Measurements from ENCODE around the gene CDCA7L.
A peak's percentile ranks its signal among the peaks of the same experiment; 100 is the strongest.

CDCA7L gene, protein sequence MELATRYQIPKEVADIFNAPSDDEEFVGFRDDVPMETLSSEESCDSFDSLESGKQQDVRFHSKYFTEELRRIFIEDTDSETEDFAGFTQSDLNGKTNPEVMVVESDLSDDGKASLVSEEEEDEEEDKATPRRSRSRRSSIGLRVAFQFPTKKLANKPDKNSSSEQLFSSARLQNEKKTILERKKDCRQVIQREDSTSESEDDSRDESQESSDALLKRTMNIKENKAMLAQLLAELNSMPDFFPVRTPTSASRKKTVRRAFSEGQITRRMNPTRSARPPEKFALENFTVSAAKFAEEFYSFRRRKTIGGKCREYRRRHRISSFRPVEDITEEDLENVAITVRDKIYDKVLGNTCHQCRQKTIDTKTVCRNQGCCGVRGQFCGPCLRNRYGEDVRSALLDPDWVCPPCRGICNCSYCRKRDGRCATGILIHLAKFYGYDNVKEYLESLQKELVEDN

DNA sequence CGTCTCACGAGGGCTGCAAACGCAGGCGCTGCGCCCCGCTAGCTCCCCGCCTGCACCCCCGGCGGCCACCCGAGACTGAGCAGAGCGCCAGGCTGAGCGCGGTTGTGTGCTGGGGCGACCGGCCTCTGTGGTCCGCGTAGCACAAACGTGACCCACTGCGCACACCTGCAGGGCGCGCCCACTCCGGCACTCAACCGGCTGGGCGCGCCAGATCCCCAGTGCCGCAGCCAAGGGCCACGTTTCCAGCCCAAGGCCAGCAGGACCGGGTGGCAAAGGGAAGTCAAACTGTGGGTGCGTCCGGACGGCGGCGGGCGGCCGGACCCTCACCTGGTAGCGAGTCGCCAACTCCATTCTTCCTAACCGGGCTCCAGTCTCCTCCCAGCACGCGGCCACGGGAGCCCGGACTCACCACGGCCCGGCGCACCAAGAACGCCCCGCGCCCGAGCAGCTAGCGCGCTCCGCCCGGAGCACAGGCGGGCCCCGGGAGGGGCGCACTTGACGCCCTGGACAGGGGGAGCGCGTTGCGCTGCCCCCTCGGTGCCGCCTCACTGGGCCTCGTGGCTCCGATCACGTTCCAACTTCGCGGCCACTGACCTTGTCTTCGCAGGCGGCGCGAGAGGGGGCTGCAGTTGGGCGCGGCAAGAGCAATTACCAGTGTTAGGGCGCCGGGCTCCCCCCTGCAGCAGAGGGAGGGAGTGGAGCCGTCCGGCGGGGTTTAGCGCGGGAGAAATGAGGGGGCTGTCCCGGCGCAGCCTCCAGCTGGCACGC lies at the start of gene CDCA7L:
CDCA7L (minus strand) TSS at position 446 of the 768 bp plus-strand sequence; CDS start at position 351, 95 bp downstream.
- peak; percentile 29 for DNase-seq

DNA sequence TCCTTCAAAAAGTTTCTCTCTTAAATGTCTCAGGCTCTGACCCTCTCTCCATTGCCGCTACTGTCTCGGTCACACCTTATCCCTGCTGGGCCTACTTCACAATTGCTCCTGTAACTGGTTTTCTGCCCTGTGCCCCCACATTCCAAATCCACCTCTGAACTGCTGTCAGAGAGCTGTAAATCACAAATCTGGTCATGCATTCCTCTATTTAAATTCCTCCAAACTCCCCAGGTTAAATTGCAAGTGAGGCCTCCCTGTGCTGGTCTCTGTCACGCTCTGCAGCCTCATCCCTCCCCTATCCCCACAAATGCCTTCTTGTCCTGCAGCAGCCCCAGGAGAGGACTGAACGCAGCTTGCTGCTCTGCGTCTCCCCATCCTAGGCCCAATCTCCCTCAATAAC lies 40.4 kb upstream of the CDCA7L start:
- DNase-seq, result no peak

DNA sequence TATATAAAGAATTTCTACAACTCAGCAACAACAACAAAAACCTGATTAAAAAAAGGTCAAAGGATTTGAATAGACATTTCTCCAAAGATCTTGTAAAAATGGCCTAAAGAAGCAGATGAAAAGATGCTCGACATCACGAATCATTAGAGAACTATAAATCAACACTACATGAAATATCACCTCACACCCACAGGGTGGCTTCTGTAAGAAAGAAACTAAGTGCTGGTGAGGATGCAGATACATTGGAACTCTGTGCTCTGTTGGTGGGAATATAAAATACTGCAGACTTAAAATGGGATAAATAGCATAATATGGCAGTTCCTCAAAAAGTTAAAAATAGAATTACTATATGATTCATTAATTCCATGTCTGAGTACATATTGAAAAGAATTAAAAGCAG lies 38.3 kb upstream of the CDCA7L start:
- DNase-seq, result no peak

DNA sequence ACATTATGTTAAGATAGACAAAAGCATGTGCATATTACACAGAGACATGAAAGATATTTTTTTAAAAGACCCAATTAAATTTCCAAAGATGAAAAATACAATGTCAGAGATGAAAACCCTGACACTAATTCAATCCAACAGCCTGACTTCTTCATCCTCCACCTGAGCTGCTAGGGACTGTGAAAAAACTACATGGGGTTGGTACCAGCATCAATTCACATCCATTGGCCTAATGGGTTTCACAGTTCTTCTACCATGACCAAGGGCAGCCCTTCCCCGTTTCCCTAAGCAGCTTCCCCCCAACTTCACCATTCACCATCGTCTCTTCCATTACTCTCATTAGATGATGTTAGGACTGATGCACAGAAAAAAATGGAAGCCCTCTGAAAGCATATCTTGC lies 37.4 kb upstream of the CDCA7L start:
- DNase-seq, result no peak

DNA sequence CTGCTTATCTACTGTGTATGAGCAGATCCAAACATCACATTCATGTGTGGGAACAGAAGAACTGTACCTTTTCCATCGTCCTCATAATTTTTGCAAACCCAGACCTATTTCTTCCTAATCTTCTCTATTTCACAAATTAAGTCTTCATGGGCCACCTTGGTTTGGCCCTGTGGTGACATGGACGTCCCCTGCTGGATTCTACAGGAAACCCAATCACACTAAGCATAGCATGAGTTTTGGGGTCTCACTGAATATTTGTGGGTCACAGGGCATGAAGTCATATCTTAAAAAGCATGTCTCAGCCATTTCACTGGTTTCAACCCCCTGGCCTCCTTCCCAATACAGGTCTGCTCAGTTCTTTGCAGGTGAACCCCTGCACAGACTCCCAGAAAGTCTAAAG lies 35.8 kb upstream of the CDCA7L start:
- DNase-seq, result no peak

DNA sequence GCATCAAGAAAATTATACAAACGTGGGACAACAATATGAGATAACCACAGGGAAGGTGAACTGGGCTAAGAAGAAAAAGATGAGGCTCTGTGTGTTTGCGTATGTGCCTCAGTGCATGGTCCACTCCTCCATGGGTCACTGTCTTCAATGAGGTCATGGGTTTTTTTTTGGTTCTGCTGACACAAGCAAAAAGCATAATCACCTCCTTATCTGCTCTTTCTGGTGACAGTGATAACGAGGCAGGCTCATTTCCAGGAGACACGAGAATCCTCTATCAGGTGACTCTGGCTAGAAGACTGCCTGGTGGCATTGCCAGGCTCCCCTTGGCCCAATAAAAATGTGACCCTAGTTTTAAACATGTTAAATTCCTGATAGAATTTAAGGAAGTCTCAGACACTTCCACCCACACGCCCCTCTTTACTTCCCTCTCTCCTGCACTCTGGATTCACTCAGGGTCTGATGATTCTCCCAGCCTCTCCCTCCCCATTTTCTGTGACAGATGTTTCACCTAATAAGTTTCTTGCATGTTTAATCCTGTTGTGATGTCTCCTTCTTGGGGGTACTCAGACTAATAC lies 35.3 kb upstream of the CDCA7L start:
- DNase-seq, result no peak

DNA sequence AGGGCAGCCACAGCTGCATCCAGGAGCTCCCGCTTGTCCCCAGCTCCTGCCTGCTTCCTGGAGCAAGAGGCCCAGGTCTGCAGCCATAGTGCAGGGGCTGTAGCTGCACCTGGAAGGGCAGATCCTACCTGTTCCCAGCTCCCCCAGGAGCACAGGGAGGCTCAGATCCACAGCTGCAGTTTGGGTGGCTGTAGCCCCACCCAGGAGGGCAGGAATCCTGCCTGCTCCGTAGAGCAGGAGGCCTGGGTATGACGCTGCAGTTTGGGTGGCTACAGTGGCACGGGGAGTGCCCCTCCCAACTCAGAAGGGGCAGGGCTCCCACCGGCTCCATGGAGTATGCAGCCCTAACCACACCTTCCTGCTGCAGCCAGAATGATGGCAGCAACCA lies 26.7 kb upstream of the CDCA7L start:
- no peak for DNase-seq

DNA sequence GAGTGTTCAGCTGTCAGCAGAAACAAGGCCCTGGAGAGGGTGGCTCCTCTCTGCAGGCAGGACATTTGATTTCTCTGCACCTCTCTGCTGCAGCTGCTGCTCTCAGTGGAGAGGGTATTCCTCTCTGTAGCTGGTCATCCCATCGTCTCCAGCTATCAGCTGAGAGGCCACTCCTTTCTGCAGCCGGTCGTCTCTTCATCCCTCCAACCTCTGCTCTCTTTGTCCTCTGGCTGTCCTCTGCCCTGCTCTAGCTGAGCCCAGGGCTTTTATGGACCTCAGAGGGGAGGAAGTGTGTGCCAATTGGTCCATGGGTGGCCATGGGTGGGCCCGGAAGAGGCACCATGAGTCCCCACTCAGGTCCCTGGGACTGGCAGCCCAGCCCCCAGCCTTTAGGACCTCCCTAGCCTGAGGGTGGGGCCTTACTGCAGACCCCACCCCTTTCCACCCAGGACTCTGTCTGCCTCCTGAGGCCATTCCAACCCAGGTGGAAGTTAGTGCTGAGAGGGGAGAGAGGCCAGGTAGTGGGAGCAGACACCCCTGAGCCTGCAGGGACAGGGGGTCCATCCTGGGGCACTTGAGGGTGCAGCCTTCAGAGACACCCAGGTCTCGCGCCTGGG lies 26.2 kb upstream of the CDCA7L start:
- no peak for DNase-seq

DNA sequence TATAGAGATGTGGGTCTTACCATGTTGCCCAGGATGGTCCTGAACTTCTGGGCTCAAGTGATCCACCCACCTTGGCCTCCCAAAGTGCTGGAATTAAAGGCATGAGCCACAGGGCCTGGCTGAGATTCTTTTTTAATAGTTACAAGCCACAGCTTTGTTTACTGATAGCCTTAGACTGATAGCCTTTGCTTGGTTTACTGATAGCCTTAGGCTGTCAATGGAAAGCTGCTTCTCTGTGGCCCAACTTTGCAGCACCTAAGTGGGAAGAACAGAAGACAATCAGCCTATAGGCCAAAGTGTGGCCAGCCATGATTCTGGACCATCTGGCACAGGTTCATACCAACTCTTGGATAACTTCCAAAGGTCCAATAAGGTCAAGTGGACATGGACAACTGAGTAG lies 24.1 kb upstream of the CDCA7L start:
- DNase-seq, result no peak

DNA sequence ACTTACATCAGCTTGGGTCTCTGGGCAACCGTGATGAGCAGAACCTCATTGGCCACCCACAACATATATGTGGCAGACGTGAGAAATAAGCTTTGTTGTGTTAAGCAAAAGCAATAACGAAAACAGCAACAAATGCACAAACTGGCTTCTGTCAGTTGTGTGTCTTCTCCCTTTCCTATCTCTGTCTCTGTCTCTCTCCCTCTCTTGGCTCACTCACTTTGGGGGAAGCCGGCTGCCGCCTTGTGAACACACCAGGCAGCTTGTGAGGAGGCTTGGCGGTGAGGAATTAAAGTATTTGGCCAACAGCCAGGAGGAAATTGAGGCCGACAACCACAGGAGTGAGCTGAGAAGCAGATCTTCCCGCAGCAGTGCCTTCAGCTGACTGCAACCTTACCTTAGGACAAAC lies 21.9 kb upstream of the CDCA7L start:
- DNase-seq, result no peak

DNA sequence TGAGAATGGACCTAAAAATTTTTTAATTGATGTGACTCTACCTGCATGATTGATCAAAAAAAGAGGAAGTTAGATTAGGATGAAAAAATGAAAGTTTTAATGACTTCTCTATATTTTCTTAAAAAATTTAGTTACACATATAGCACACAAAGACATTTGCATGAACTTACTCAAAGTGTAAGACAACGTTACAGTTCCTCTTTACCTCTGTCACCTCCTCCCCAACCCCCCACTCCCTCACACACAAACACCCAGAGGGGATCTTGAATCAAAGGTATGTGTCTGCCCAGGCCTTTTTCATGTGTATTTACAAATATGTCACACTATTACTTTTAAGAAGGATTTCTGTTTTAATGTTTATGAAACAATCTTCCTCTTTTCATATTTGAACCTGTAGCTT lies 20.6 kb upstream of the CDCA7L start:
- no peak for DNase-seq

DNA sequence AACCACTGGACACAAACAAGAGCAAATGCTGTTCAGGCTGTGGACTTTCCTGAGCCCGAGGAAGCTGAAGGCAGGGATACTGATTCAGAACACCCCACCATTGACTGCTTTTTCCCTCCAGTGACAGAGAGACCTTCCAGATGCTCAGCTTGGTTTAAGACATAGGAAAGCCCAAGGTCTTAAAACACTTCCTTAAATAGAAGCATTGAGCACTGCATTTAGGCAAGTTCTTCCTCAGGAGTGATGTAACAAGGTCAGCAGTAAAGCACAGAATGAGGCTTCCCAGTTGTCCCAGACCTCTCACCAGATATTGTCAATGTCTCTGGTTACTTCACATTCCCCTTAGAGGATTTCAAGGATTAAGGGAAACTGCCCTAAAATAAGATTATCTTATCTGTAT lies 19.6 kb upstream of the CDCA7L start:
- DNase-seq, result no peak

DNA sequence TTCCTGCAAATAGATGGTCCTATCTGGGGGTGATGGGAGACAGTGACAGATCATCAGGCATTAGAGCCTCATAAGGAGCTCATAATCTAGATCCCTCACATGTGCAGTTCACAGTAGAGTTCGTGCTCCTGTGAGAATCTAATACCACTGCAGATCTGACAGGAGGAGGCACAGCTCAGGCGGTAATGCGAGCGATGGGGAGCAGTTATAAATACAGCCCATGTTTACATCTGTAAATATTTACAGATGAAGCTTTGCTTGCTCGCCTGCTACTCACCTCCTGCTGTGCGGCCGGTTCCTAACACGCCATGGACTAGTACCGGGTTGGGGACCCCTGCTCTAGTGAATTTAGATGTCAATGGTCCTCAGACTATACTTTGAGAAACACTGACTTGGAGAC lies 17.0 kb upstream of the CDCA7L start:
- no peak for DNase-seq

DNA sequence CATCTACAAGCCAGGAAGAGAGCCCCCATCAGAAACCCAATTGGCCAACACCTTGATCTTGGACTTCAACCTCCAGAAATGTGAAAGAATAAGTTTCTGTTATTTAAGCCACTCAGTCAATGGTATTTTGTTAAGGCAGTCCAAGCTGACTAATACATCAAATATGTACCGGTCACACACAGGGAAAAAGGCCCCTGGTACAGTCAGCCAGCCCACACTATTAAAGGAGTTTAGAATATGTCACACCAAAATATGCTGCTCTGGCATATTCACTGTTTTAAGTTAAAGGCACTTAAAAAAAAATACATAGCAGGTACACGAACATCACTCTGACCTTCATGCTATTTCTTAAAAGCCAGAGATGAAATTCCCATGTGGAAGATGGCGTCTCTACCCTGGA lies 15.2 kb upstream of the CDCA7L start:
- DNase-seq, result no peak

DNA sequence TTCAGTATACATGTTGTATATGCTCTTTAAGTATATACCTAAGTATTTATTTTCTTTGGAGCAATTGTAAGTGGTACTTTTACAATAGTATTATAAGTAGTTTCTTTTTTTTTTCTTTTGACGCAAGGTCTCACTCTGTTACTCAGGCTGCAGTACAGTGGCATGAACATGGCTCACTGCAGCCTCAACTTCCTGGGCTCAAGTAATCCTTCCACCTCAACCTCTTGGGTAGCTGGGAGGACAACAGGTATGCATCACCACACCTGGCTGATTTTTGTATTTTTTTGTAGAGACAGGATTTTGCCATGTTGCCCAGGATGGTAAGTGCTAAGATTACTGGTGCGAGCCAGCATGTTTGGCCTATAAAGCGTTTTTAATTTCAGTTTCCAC lies 13.7 kb upstream of the CDCA7L start:
- DNase-seq, result no peak

DNA sequence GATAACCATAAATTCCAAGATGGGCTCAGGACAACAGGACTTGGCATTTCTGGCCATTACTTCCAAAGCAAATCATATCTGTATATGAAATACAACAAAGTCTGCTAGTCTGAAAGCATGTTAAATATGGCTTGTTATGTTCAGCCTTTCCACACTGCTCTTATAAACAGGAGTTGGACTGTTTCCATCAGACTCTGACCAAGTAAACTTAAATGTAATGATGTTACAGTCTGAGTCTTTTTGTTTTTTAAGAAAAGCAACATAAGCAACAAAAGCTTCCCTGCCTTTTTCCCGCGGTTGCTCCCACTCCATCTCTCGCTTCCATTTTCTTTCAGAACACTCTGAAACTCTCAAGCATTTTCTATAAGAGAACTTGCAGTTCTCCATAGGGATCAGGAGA lies 8.1 kb upstream of the CDCA7L start:
- no peak for DNase-seq

DNA sequence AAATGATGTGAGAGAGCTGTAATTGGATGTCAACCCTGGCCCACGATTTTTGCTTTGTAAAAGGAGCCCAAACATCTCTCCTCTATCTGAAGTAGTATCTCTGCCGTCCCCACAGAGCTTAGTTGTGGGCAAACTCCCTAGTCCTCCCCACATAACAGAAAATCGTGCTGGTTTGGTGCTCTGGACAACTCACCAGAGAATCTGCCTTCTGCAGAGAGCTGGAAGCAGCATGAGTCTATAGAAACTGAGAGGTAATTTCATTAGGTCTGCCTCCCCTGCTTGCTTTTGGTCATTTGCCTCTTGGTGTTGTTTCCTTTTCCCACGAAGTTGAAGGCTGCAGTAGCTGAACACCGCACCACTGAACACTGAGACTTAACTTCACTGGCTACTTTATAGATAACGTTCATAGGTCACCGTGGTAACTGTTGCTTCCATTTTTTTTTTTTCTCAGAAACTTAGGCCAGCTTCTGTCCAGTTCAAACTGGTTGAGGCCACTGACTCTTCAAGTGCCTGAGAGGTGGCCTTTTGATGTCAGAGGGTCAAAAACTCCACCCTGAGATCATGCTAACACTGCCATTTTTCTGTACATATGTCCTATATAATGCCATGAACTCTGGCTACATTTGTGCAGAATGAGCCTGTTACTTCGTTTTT lies 3.3 kb upstream of the CDCA7L start:
- no peak for DNase-seq

DNA sequence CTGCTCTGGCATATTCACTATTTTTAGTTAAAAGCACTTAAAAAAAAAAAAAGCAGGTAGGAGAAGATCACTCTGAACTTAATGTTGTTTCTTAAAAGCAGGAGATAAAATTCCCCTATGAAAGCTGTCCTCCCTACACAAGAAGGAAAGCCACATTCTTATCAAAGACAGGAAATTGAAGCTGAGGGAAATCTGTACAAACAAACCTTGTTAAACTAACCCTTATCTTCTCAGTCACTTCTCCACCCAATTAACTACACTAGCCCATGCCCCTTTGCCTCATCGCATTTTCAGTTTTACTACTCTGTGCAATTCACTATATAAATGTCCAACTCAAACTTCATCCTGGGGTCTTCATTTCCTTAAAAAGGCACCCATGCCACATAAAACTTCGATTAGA lies 2.7 kb upstream of the CDCA7L start:
- no peak for DNase-seq

DNA sequence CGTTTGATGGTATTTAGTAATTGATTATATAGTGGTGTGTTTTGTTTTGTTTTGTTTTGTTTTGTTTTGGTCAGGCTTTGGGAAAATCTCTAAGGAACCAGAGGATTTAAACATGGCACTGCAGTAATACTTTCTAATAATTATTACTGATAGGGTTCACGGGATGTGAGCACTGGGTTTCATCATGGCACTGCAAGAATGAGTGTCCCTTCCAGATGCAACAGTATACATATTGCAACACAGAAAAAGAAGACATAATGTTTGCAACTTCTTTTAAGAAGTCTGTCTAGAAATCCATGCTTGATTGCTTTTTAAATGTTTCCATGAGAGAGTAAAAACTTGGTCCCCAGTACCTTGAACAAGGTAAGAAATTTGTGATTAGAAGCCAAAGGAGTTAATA lies 2.2 kb upstream of the CDCA7L start:
- DNase-seq, result no peak

DNA sequence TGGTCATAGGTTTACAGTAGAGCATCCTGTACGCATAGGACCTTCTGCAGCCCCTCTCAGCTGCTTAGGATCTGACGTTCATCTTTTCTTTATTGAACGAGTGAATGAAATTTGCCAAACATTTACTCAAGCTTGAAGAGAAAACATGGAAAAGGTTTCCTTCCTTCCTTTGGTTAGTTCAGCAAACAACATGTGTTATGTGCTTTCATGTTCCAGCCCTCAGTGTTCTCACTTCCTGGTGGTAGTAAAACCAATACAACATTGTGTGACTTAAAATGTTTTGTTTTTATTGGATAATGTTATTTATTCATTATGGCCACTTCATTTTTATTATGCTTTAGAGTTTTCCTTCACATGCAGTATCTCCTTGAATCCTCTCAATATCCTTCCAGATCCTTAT lies 1.4 kb upstream of the CDCA7L start:
- no peak for DNase-seq

DNA sequence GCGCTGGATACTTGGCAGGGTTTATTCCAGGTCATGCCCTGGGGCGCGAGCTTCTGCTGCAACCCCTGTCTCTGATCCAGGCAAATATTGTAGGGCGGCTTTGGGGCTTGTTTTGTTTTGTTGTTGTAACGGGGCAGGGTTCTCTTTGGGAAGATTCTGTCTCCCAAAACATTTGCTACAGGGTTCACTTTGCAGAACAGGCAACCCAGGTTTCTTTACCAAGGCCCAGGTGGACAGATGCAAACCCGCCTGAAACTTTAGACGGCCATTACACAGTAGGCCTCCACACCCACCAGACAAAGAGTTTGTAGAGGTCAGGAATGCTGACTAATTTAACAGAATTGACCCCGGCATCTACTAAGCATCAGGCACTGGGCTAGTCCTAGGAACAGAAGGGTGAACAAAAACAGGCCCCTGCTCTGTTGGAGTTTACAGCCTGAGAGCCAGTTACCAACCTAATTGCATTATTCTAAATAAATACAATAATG lies 567 bp upstream of the CDCA7L start:
- DNase-seq, result peak; percentile 14

DNA sequence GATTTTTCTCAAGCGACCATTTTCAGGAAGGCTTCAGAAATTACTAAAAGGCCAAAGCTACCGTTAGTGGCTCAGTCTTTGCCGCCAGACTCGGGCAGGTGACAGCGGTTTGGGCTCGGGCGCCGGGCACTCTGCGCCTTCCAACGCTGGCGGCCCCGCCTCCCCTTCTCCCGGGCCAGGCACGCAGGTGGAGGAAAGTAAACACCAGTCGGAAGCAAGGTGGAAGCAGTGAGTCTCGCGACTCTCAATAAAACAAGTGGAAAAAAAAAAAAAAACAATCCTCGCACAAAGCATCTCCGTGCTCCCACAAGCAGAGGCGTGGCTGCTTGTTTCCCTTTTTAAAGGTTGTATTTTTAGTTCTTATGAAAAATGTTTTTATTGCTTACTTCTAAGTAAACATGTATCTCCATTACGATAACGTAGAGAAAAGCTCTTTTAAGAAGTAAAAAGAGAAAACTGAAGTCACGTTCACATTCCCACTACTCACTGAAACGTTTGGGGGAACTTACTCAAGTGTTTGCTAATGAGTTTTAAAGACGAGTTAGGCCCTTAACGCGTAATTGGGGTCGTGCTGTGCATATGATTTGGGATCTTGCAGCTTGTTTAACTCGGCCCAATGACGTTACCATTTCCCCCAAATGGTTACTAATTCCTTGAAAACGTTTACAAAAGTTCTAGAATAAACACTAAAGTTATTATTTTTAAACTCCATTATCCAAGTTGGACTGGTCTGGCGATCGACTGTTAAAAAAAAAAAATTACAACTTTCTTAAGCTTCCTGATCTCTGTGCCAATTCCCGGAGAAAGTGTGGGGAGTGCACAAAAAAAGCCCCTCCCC lies 864 bp downstream of the CDCA7L start:
- DNase-seq, result peak; percentile 62
